ENCODE results near the gene ASZ1.
A peak's percentile ranks its signal among the peaks of the same experiment; 100 is the strongest.
"Not testable (repeated sequence)": the region's sequence is repeated elsewhere in the genome, so short reads cannot be mapped to it uniquely, and the experiment has no call there.

Gene ASZ1, protein sequence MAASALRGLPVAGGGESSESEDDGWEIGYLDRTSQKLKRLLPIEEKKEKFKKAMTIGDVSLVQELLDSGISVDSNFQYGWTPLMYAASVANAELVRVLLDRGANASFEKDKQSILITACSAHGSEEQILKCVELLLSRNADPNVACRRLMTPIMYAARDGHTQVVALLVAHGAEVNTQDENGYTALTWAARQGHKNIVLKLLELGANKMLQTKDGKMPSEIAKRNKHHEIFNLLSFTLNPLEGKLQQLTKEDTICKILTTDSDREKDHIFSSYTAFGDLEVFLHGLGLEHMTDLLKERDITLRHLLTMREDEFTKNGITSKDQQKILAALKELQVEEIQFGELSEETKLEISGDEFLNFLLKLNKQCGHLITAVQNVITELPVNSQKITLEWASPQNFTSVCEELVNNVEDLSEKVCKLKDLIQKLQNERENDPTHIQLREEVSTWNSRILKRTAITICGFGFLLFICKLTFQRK

GRCh38 chr7:117427258-117427701 is at the start of gene ASZ1:
ASZ1 (minus strand) TSS chr7:117427493; CDS start chr7:117427460, 33 bp downstream.
- no peak for DNase-seq

DNA sequence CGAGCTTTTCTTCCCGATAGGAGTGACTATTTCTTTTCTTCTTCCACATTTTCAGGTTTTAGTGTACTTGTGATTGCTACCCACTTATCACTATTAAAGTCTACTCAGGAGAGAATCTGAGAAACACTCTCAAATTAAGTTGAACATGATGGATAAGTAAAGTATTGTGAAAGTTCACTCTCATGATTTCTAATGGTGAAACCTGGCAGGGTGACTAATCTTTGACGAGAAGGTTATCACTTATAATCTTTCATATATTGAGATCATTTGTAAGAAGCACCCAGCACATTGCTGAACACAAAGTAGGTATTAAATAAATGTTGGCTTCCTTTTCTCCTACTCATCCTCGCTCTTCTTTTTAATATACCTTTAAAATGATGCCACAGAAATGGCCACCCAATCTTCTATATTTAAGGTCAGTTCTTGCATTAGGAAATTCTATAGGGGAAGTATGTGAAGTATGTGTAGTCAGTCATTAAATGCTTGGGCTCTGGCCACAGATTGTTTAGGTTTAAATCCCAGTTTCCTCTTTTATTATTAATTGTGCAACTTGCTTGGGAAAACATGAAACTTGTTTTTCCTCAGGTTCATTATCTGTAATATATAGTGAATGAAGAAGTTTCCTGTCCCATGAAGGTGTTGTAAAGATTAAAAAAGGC is 49.4 kb upstream of the ASZ1 start:
- DNase-seq = no peak

DNA sequence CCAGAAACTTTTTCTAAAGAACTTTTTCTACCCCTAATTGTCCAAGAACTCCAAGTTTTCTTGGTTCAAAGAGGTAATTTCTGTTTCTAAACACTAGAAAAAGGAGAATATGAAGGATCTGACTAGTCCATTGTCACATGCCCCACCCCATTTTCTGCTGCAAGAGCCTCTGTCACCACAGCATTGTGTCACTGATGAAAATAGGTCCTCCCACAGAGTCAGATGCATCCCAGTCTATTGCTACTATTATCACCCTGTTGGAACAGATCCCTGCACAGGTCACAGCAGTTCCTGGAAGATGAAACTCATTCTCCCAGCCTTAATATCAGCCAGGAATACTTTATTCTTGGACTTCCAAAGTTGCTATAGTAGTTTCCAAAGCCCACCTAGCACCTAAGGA is 45.0 kb upstream of the ASZ1 start:
- DNase-seq = no peak

- DNase-seq = no peak
Measured at GRCh38 chr7:117470777-117471176, 43.5 kb upstream of the ASZ1 start.

DNA sequence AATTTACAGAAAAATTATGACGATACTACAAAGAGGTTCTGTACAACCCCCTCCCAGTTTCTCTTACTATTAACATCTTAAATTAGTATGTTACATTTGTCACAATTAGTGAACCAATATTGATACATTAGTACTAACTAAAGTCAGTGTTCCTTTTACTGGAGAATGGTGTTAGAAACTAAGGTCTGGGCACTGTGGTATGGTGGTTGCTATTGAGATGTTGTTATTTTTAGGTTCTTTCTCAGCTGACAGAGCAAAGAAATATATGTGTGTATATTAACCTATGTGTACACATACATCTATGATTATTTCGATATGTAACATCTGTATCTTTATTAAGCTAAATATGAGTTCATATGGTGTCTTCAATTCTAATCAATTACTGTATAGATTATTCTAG is 40.9 kb upstream of the ASZ1 start:
- DNase-seq = no peak

DNA sequence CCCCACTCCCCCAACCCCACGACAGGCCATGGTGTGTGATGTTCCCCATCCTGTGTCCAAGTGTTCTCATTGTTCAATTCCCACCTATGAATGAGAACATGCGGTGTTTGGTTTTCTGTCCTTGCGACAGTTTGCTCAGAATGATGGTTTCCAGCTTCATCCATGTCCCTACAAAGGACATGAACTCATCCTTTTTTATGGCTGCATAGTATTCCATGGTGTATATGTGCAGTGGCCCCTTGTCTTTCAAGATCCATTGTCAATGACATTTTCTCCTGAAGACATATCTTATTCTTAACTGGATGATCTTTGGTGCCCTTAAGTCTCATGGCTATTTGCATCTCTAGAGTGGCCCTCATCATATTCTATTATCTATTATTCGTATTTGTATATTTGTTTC is 33.5 kb upstream of the ASZ1 start:
- DNase-seq = not testable (repeated sequence)

GRCh38 chr7:117459735-117460134 is 32.4 kb upstream of the ASZ1 start:
- no peak for DNase-seq

DNA sequence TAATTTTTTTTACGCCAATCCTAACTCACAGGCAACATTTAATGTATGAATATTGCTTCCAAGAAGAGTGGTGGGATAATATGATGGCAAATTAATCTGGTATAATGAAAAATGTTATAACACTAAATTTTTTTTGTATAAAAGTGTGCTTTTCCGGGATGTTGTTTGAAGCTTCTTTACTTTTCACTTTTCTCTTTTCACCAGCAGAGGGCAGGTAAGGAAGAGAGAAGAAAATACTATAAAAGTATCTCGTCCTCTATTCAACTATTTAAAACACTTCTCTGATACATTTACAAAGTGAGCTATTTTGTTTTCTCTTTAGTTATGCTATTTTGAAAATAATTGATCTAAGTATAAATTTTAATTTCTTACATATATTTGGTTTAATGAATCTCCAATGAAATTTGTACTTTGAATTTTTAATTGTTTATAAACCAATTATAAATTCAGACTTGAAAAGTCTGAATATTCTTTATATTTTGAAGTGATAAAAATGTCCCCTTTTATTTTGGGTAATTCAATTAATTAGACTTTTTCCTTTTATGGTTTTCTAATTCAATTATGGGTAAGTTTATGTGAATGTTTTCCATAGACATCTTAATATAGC is 31.8 kb upstream of the ASZ1 start:
- peak; percentile 58 for DNase-seq

GRCh38 chr7:117448655-117449054 is 21.4 kb upstream of the ASZ1 start:
- no peak for DNase-seq

GRCh38 chr7:117446220-117446815 is 19.0 kb upstream of the ASZ1 start:
- no peak for DNase-seq

- DNase-seq = peak; percentile 26
Measured at GRCh38 chr7:117445206-117445605, 17.9 kb upstream of the ASZ1 start.

GRCh38 chr7:117444646-117445045 is 17.4 kb upstream of the ASZ1 start:
- DNase-seq = no peak

DNA sequence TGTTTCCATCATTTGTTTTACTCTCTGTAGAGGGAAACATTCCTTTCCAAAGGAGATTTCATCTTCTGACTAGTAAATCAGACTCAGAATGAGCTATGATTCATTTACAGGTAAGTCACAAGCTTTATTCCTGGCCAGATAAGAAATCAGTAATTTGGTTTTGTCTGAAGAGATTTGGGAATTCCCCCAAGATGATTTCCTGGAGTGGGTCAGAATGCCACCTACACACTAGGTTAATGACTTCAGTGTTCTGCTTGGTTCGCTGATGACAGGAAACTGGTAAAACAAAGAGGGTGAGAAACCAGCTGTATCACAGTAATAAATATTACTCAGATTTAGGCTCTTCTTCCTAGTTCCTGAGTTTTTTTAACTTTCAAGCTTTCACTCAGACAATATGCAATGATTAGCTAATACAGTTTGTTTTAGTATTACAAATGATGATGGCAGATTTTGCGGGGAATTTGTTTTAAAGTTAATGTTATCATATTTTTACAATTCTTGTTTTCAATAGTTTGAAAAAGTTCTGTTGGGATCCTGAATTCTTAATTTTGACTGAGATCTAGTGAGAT is 8.3 kb upstream of the ASZ1 start:
- peak; percentile 88 for DNase-seq

DNA sequence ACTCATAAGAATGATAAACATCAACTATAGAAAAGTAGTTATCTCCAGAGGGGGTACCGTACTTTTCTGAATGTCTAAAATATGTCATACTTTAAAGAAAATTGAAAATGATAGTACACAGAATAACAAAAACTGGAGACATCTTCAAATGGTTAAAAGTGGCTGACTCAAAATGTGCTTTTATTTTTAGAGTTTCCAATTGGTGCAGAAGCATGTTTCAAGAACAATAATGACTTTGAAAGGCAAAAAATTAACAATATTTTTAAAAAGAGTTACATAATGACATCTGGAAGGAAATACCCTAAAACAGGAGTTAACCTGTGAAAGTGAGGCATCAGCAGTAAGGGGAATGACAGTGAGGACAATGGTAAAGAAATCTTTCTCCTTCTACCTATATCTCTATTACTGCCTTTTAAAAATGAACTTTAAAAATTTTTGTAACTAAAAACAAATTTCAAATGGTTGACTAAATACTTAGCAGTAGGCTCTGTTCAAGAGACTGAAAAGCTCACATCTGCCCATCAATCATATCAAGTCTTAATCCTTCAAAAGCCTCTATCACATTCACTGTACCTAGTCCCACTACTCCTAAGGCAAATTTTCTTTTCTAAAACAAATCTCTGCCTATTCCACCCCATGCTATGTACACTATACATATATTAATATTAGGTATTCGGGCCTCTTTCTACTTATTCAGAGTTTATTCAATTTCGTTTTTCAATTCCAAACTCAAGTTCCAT is 3.0 kb downstream of the ASZ1 start:
- no peak for DNase-seq

DNA sequence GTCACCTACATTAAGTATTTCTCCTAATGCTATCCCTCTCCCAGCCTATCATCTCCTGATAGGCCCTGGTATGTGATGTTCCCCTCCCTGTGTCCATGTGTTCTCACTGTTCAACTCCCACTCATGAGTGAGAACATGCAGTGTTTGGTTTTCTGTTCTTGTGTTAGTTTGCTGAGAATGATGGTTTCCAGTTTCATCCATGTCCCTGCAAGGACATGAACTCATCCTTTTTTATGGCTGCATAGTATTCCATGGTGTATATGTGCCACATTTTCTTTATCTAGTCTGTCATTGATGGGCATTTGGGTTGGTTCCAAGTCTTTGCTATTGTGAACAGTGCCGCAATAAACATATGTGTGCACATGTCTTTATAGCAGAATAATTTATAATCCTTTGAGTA is 12.7 kb downstream of the ASZ1 start:
- DNase-seq = not testable (repeated sequence)

DNA sequence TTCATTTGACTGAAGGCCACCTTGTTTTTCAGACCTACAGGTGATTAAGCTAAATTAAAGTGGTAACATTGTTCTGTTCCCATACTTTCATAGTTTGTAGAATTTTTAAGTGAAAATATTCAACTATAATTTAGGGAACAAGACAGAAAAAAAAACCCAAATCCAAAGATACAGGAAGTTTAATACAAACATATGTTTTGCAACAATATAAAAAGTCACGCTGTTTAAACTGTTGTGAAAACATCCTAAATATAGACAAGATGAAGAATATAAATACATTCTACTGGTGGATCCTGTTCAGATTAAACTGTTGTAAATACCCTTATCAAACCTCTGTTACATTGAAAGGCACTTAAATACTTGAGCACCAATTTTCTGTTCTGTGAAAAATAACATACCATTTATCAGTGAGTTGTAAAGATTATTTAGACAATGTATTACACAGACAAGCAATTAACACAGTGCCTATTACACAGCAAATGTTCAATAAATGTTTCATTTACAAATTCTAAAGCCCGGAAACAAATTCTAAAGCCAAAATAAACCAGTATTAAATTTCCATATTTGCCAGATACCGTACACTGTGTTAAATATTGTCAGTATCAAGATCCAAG is 14.2 kb downstream of the ASZ1 start:
- no peak for DNase-seq

- no peak for DNase-seq
Measured at GRCh38 chr7:117412390-117412789, 14.9 kb downstream of the ASZ1 start.

- no peak for DNase-seq
Measured at GRCh38 chr7:117411539-117411938, 15.8 kb downstream of the ASZ1 start.

- no peak for DNase-seq
Measured at GRCh38 chr7:117408831-117409230, 18.5 kb downstream of the ASZ1 start.

DNA sequence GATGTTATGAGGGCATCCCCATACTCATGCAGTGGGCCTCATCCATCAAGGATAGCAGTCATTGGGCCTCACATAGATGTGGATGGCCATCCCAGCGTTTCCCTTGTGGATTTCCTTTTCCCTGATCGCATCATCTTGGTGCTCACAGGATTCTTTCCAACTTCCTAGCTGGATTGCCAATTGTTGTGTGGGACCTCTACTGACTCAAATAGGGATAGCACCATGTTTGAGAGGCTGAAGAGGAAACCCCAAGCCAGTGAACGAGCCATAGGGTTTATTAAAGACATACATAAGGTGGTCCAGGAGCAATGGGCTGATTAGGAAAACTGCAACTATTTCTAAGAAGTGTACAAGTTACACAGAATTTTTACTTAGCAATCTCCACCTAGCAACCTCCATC is 21.8 kb downstream of the ASZ1 start:
- DNase-seq = no peak

- no peak for DNase-seq
Measured at GRCh38 chr7:117403737-117404136, 23.6 kb downstream of the ASZ1 start.

DNA sequence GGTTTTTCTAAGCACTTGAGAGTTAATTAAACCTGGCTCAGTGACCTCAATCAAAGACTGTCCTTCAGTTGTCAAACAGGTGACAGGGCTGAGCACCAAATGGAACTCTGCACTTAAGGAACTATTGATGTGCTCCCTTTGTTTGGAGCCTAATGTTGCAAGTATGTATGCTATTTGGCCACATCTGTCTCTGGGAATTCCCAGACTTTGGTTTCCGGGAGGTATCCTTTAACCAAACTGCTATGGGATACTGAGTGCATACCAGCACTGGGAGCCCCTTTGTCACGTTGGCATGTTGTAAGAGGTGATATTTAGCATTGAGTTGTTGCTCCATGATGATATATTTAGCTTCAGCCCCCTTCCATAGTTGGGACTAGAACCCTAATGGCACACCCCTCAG is 25.2 kb downstream of the ASZ1 start:
- peak; percentile 52 for DNase-seq

Measured in kidney glomerular epithelial cell (primary cell).